Measurements from ENCODE around the gene SETBP1. TPM values are rescaled to one million over a fixed set of nuclear protein-coding genes. Genes with fewer than 3 reads are reported as not detected.

SETBP1 gene
- total RNA-seq, 1 donor from 2014 or later: 80.0 TPM

- TF ChIP-seq CTCF (IDR thresholded peaks at IDR 0.05): no peak
- H3K36me3 Mint-ChIP-seq (ENCODE audit: unreplicated experiment): peaks cover 38% of the 10 kb centered on the region
- no peak for DNase-seq (ENCODE audit: extremely low spot score, unreplicated experiment)
- no peak overlapping the region for H3K27ac Mint-ChIP-seq (ENCODE audit: unreplicated experiment)
- no peak overlapping the region for H3K4me3 Mint-ChIP-seq (ENCODE audit: unreplicated experiment)
- no peaks in the 10 kb centered on the region for H3K27me3 Mint-ChIP-seq (ENCODE audit: unreplicated experiment)
- no peaks in the 10 kb centered on the region for H3K9me3 Mint-ChIP-seq (ENCODE audit: unreplicated experiment)
- peaks cover 27% of the 10 kb centered on the region for H3K4me1 Mint-ChIP-seq (ENCODE audit: unreplicated experiment)
These were observed 60.4 kb downstream of the SETBP1 start for GRCh38 chr18:44741085-44741484.

GRCh38 chr18:44741511-44741910, 60.8 kb downstream of the SETBP1 start:
- Mint-ChIP-seq H3K9me3 (ENCODE audit: unreplicated experiment) (no peaks in the 10 kb centered on the region), H3K36me3 (ENCODE audit: unreplicated experiment) (peaks cover 40% of the 10 kb centered on the region), H3K27me3 (ENCODE audit: unreplicated experiment) (no peaks in the 10 kb centered on the region), H3K4me3 (ENCODE audit: unreplicated experiment) (no peak overlapping the region), H3K27ac (ENCODE audit: unreplicated experiment) (no peak overlapping the region), H3K4me1 (ENCODE audit: unreplicated experiment) (peaks cover 27% of the 10 kb centered on the region)
- no peak for TF ChIP-seq CTCF (IDR thresholded peaks at IDR 0.05)
- DNase-seq (ENCODE audit: extremely low spot score, unreplicated experiment): no peak

- Mint-ChIP-seq H3K4me1 (ENCODE audit: unreplicated experiment) (peaks cover 27% of the 10 kb centered on the region), H3K27me3 (ENCODE audit: unreplicated experiment) (no peaks in the 10 kb centered on the region), H3K4me3 (ENCODE audit: unreplicated experiment) (no peak overlapping the region), H3K27ac (ENCODE audit: unreplicated experiment) (peak overlapping the region; percentile 29), H3K36me3 (ENCODE audit: unreplicated experiment) (peaks cover 36% of the 10 kb centered on the region), H3K9me3 (ENCODE audit: unreplicated experiment) (no peaks in the 10 kb centered on the region)
- no peak for TF ChIP-seq CTCF (IDR thresholded peaks at IDR 0.05)
- DNase-seq (ENCODE audit: extremely low spot score, unreplicated experiment): no peak
These were observed 61.4 kb downstream of the SETBP1 start for GRCh38 chr18:44742126-44742525.

GRCh38 chr18:44742718-44743311, 62.1 kb downstream of the SETBP1 start:
- no peak overlapping the region for H3K4me3 Mint-ChIP-seq (ENCODE audit: unreplicated experiment)
- peak overlapping the region; percentile 81 for H3K27ac Mint-ChIP-seq (ENCODE audit: unreplicated experiment)
- H3K9me3 Mint-ChIP-seq (ENCODE audit: unreplicated experiment): no peaks in the 10 kb centered on the region
- no peaks in the 10 kb centered on the region for H3K27me3 Mint-ChIP-seq (ENCODE audit: unreplicated experiment)
- H3K36me3 Mint-ChIP-seq (ENCODE audit: unreplicated experiment): peaks cover 39% of the 10 kb centered on the region
- H3K4me1 Mint-ChIP-seq (ENCODE audit: unreplicated experiment): peaks cover 27% of the 10 kb centered on the region
- no peak for TF ChIP-seq CTCF (IDR thresholded peaks at IDR 0.05)
- no peak for DNase-seq (ENCODE audit: extremely low spot score, unreplicated experiment)

GRCh38 chr18:44743631-44744030, 62.9 kb downstream of the SETBP1 start:
- TF ChIP-seq CTCF (IDR thresholded peaks at IDR 0.05): no peak
- Mint-ChIP-seq H3K4me3 (ENCODE audit: unreplicated experiment) (no peak overlapping the region), H3K27me3 (ENCODE audit: unreplicated experiment) (no peaks in the 10 kb centered on the region), H3K9me3 (ENCODE audit: unreplicated experiment) (no peaks in the 10 kb centered on the region), H3K27ac (ENCODE audit: unreplicated experiment) (peak overlapping the region; percentile 81), H3K4me1 (ENCODE audit: unreplicated experiment) (peaks cover 26% of the 10 kb centered on the region), H3K36me3 (ENCODE audit: unreplicated experiment) (peaks cover 36% of the 10 kb centered on the region)
- DNase-seq (ENCODE audit: extremely low spot score, unreplicated experiment): no peak
